ENCODE data around the gene POLR2A.
"Not testable (repeated sequence)": the region's sequence is repeated elsewhere in the genome, so short reads cannot be mapped to it uniquely, and the experiment has no call there.

Gene POLR2A

GRCh38 chr17:7479213-7480088 lies 4.7 kb upstream of the POLR2A start, which contains the start of gene ZBTB4:
Gene ZBTB4, minus strand, starts transcription at chr17:7479631. Its CDS starts 12,830 bp downstream, at chr17:7466801.
- DNase-seq, result peak; percentile 50

GRCh38 chr17:7480089-7480384 lies 4.1 kb upstream of the POLR2A start:
- no peak for DNase-seq

- DNase-seq, result not testable (repeated sequence)
Measured at GRCh38 chr17:7481275-7481674, 2.9 kb upstream of the POLR2A start, which contains the start of gene SLC35G6. Gene SLC35G6, plus strand, starts transcription at chr17:7481446. Its CDS starts 71 bp downstream, at chr17:7481517.

GRCh38 chr17:7481842-7482741 lies 2.1 kb upstream of the POLR2A start:
- not testable (repeated sequence) for DNase-seq

GRCh38 chr17:7482742-7483088 lies 1.5 kb upstream of the POLR2A start:
- DNase-seq, result not testable (repeated sequence)

GRCh38 chr17:7483255-7484066 lies 705 bp upstream of the POLR2A start:
- DNase-seq, result peak; percentile 94

GRCh38 chr17:7484919-7485377 lies 782 bp downstream of the POLR2A start:
- no peak for DNase-seq

- DNase-seq, result no peak
Measured at GRCh38 chr17:7486181-7486580, 2.0 kb downstream of the POLR2A start.

GRCh38 chr17:7490144-7490543 lies 6.0 kb downstream of the POLR2A start:
- DNase-seq, result no peak

GRCh38 chr17:7491583-7491982 lies 7.4 kb downstream of the POLR2A start:
- DNase-seq, result no peak

- DNase-seq, result no peak
Measured at GRCh38 chr17:7493941-7494340, 9.8 kb downstream of the POLR2A start.

- DNase-seq, result no peak
Measured at GRCh38 chr17:7495906-7496434, 11.8 kb downstream of the POLR2A start.

- no peak for DNase-seq
Measured at GRCh38 chr17:7496470-7497183, 12.5 kb downstream of the POLR2A start.

- no peak for DNase-seq
Measured at GRCh38 chr17:7497228-7497627, 13.1 kb downstream of the POLR2A start.

- DNase-seq, result no peak
Measured at GRCh38 chr17:7497636-7498035, 13.5 kb downstream of the POLR2A start.

- no peak for DNase-seq
Measured at GRCh38 chr17:7499161-7499560, 15.0 kb downstream of the POLR2A start.

GRCh38 chr17:7501729-7502128 lies 17.6 kb downstream of the POLR2A start:
- DNase-seq, result no peak

GRCh38 chr17:7502171-7502847 lies 18.1 kb downstream of the POLR2A start:
- no peak for DNase-seq

- DNase-seq, result no peak
Measured at GRCh38 chr17:7502987-7503386, 18.8 kb downstream of the POLR2A start.

- no peak for DNase-seq
Measured at GRCh38 chr17:7503521-7503920, 19.4 kb downstream of the POLR2A start.

- no peak for DNase-seq
Measured at GRCh38 chr17:7508145-7508544, 24.0 kb downstream of the POLR2A start.
